ENCODE data around the gene CCDC195. TPM values are rescaled to one million over a fixed set of nuclear protein-coding genes. Genes with fewer than 3 reads are reported as not detected.

CCDC195 gene
- total and polyA plus RNA-seq, 2 experiments from 2014 or later = not detected

GRCh38 chr2:224711381-224711780, 4.8 kb downstream of the CCDC195 start:
- Histone ChIP-seq H3K27ac (no peak overlapping the region), H2AFZ (no peak overlapping the region), H3K79me2 (no peaks in the 10 kb centered on the region), H3K36me3 (replicated peaks; ENCODE audit: insufficient read depth, low read depth) (no peaks in the 10 kb centered on the region), H3K9me3 (ENCODE audit: low read depth) (no peaks in the 10 kb centered on the region), H3K9me2 (replicated peaks; ENCODE audit: insufficient read depth) (no peaks in the 10 kb centered on the region), H4K20me1 (ENCODE audit: insufficient read depth, poor library complexity, severe bottlenecking) (no peaks in the 10 kb centered on the region), H3K4me2 (no peak overlapping the region), H3K4me1 (ENCODE audit: insufficient read depth) (no peaks in the 10 kb centered on the region), H3K27me3 (no peaks in the 10 kb centered on the region), H3K4me3 (no peak overlapping the region)
- TF ChIP-seq CTCF (IDR thresholded peaks at IDR 0.05; ENCODE audit: poor library complexity) (no peak), EZH2phosphoT487 (IDR thresholded peaks at IDR 0.05; ENCODE audit: low read depth, severe bottlenecking, unreplicated experiment) (no peak), EZH2 (IDR thresholded peaks at IDR 0.05; ENCODE audit: borderline replicate concordance) (no peak)
- 87% methylated on average over 3 of the region's 3 CpGs for WGBS (ENCODE audit: low lambda C conversion rate, missing lambda C conversion rate)
- no peak for DNase-seq (ENCODE audit: low spot score)

- Histone ChIP-seq H3K79me2 (no peaks in the 10 kb centered on the region), H3K27ac (no peak overlapping the region), H4K20me1 (ENCODE audit: insufficient read depth, poor library complexity, severe bottlenecking) (no peaks in the 10 kb centered on the region), H3K9me2 (replicated peaks; ENCODE audit: insufficient read depth) (no peaks in the 10 kb centered on the region), H3K4me1 (ENCODE audit: insufficient read depth) (no peaks in the 10 kb centered on the region), H3K36me3 (replicated peaks; ENCODE audit: insufficient read depth, low read depth) (no peaks in the 10 kb centered on the region), H3K9me3 (ENCODE audit: low read depth) (no peaks in the 10 kb centered on the region), H3K4me2 (no peak overlapping the region), H2AFZ (no peak overlapping the region), H3K4me3 (no peak overlapping the region), H3K27me3 (no peaks in the 10 kb centered on the region)
- TF ChIP-seq CTCF (IDR thresholded peaks at IDR 0.05; ENCODE audit: poor library complexity) (no peak), EZH2phosphoT487 (IDR thresholded peaks at IDR 0.05; ENCODE audit: low read depth, severe bottlenecking, unreplicated experiment) (no peak), EZH2 (IDR thresholded peaks at IDR 0.05; ENCODE audit: borderline replicate concordance) (no peak)
- WGBS (ENCODE audit: low lambda C conversion rate, missing lambda C conversion rate) = 95% methylated on average over 3 of the region's 3 CpGs
- DNase-seq (ENCODE audit: low spot score) = no peak
Measured at GRCh38 chr2:224709301-224709700, 6.9 kb downstream of the CCDC195 start.

- Histone ChIP-seq H3K79me2 (no peaks in the 10 kb centered on the region), H3K36me3 (replicated peaks; ENCODE audit: insufficient read depth, low read depth) (no peaks in the 10 kb centered on the region), H3K4me3 (no peak overlapping the region), H3K4me1 (ENCODE audit: insufficient read depth) (peaks cover 5% of the 10 kb centered on the region), H3K9me3 (ENCODE audit: low read depth) (no peaks in the 10 kb centered on the region), H4K20me1 (ENCODE audit: insufficient read depth, poor library complexity, severe bottlenecking) (no peaks in the 10 kb centered on the region), H3K9me2 (replicated peaks; ENCODE audit: insufficient read depth) (no peaks in the 10 kb centered on the region), H3K27ac (no peak overlapping the region), H3K4me2 (peak overlapping the region; percentile 11), H2AFZ (no peak overlapping the region), H3K27me3 (no peaks in the 10 kb centered on the region)
- TF ChIP-seq EZH2 (IDR thresholded peaks at IDR 0.05; ENCODE audit: borderline replicate concordance) (no peak), EZH2phosphoT487 (IDR thresholded peaks at IDR 0.05; ENCODE audit: low read depth, severe bottlenecking, unreplicated experiment) (no peak), CTCF (IDR thresholded peaks at IDR 0.05; ENCODE audit: poor library complexity) (no peak)
- no peak for DNase-seq (ENCODE audit: low spot score)
- WGBS (ENCODE audit: low lambda C conversion rate, missing lambda C conversion rate) = 53% methylated on average over 3 of the region's 3 CpGs
Measured at GRCh38 chr2:224694502-224694901, 21.7 kb downstream of the CCDC195 start.

GRCh38 chr2:224691563-224691962, 24.6 kb downstream of the CCDC195 start:
- Histone ChIP-seq H2AFZ (no peak overlapping the region), H3K79me2 (no peaks in the 10 kb centered on the region), H4K20me1 (ENCODE audit: insufficient read depth, poor library complexity, severe bottlenecking) (no peaks in the 10 kb centered on the region), H3K4me2 (no peak overlapping the region), H3K27ac (no peak overlapping the region), H3K9me2 (replicated peaks; ENCODE audit: insufficient read depth) (no peaks in the 10 kb centered on the region), H3K4me1 (ENCODE audit: insufficient read depth) (peaks cover 5% of the 10 kb centered on the region), H3K36me3 (replicated peaks; ENCODE audit: insufficient read depth, low read depth) (no peaks in the 10 kb centered on the region), H3K9me3 (ENCODE audit: low read depth) (no peaks in the 10 kb centered on the region), H3K4me3 (no peak overlapping the region), H3K27me3 (no peaks in the 10 kb centered on the region)
- no peak for DNase-seq (ENCODE audit: low spot score)
- no peak for TF ChIP-seq EZH2phosphoT487 (IDR thresholded peaks at IDR 0.05; ENCODE audit: low read depth, severe bottlenecking, unreplicated experiment)
- TF ChIP-seq EZH2 (IDR thresholded peaks at IDR 0.05; ENCODE audit: borderline replicate concordance) = no peak
- no peak for TF ChIP-seq CTCF (IDR thresholded peaks at IDR 0.05; ENCODE audit: poor library complexity)
- WGBS (ENCODE audit: low lambda C conversion rate, missing lambda C conversion rate) = 65% methylated on average over 2 of the region's 2 CpGs

Data from hepatocyte (in vitro differentiated cells).